Measurements from ENCODE around the gene POR.

Gene POR

DNA sequence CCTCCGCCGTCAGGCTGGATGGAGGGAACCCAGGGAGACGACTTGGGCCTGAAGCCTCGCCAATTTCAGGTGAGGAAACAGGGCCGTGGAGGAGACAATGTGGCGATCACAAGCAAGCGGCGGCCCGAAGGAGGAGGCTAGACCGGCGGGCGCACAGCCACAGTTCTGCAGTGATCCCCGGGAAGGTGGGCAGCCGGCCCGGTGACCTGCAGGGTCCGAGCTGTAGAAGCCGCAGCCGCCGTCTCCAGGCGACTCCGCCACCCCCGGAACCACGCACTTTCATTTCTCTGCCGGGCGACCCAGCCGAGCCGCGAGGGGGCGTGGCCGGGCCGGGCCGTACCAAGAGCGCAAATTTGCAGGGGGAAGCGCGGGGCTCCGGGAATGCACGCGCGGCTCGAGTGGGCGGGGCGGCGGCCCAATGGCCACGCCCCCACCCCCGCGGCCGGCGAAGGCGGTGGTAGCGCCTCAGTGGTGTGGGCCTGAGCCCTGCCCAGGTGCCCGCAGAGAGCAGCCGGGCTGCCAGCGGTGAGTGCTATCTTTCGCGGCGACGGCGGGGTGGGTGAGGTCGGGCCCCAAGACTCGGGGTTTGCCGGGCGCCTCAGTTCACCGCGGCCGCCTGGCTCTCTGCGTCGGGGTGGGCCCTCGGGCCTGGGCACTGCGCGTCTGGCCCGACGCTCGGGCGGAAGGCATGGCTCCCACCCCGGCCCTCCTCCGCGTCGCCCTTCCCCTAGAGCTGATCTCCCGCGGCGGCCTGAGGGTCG lies at the start of gene POR:
POR (plus strand) TSS at position 501 of the 761 bp plus-strand sequence. CDS start 38,847 bp downstream, outside the sequence.
- peak; percentile 56 for DNase-seq (ENCODE audit: low read depth)
- peak within 1 kb of the TSS; percentile 90 for H3K4me3 ChIP-seq (ENCODE audit: low read length)
- TF ChIP-seq, protein P1, sequence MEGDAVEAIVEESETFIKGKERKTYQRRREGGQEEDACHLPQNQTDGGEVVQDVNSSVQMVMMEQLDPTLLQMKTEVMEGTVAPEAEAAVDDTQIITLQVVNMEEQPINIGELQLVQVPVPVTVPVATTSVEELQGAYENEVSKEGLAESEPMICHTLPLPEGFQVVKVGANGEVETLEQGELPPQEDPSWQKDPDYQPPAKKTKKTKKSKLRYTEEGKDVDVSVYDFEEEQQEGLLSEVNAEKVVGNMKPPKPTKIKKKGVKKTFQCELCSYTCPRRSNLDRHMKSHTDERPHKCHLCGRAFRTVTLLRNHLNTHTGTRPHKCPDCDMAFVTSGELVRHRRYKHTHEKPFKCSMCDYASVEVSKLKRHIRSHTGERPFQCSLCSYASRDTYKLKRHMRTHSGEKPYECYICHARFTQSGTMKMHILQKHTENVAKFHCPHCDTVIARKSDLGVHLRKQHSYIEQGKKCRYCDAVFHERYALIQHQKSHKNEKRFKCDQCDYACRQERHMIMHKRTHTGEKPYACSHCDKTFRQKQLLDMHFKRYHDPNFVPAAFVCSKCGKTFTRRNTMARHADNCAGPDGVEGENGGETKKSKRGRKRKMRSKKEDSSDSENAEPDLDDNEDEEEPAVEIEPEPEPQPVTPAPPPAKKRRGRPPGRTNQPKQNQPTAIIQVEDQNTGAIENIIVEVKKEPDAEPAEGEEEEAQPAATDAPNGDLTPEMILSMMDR (conservative IDR thresholded peaks at IDR 0.05; ENCODE audit: low read depth, low read length), result no peak

DNA sequence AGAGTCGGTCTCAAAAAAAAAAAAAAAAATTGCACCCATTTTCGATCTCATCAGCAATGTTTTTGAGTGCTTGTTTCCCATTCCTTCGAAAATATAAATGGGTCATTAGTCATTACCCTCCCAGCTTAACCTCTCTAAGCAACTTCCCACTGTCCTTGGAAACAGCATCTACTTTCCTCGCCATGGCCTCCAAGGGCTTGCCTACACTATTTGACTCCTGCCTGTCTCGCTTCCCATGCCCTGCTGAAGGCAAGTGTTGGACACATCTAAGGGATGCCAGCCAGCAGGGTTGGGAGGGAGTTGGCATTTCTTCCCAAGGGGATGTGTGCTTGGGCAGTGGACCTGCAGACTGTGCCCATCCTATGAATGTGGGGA lies 48.9 kb upstream of the POR start:
- H3K4me3 ChIP-seq (ENCODE audit: low read length), result no peak overlapping the region
- TF ChIP-seq, protein P1 (conservative IDR thresholded peaks at IDR 0.05; ENCODE audit: low read depth, low read length), result no peak
- DNase-seq (ENCODE audit: low read depth), result no peak

DNA sequence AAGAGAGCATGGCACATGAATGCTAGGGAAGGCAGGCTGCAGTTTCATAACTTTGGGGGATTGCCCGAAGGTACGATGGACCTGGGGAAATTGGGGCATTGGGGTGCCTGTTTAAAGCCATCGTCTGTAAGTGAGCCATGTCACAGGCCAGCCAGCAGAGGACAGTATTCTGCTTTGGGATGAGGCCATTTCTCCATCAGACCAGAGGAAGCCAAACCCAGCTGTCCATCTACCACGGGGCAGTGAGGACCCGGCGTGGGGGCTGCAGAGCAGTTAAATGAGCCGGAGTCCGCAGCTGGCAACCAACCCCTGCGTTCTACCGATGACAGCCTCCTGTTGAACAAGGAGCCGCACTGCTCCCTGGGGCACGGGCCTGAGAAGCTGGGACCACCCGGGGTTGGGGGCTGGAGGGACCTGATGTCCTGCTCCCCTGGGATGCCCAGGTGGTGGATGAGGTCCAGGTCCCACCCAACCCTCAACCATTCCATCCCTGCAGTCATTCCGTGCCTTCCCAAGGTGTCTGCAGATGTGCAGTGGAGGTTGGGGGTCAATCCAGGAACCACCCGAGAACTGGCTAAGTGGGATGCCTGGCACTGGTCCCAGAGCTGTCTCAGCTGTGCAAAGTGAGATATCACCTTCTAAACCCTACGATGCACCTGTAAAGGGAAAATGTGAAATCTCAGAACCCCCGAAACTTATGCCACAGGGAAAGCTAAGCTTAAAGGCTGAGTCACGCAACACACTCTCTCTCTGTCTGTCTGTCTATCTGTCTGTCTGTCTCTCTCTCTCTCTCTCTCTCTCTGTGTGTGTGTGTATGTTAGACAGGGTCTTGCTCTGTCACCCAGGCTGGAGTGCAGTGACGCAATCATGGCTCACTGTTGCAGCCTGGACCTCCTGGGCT lies 48.2 kb upstream of the POR start:
- no peak for DNase-seq (ENCODE audit: low read depth)
- H3K4me3 ChIP-seq (ENCODE audit: low read length), result no peak overlapping the region
- TF ChIP-seq, protein P1 (conservative IDR thresholded peaks at IDR 0.05; ENCODE audit: low read depth, low read length), result peak; percentile 99

DNA sequence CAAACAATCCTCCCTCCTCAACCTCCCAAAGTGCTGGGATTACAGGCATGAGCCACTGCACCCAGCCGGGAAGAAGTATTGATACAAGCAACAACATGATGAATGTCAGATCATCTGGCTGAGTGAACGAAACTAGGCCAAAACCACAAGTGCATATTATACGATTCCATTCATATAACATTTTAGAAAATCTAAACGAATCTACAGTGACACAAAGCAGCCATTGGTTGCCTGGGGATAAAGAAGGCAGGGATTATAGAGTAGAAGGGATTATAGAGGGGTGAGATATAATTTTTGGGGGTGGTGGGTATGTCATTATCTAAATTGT lies 47.6 kb upstream of the POR start:
- TF ChIP-seq, protein P1 (conservative IDR thresholded peaks at IDR 0.05; ENCODE audit: low read depth, low read length), result no peak

DNA sequence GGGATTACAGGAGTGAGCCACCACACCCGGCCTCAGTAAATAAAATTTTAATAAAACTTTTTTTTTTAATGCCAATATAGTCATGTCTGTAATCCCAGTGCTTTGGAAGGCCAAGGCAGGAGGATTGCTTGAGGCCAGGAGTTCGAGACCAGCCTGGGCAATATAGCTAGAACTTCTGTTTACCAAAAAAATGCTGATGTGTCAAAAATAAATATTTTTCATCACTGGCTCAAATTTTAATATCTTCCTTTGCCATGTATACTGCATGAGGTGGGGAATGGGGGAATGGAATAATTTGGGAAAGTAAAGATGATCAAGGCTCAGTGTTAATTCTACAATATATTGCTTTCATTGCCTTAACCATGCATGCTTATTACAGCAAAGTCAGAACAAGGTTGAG lies 46.8 kb upstream of the POR start:
- no peak for DNase-seq (ENCODE audit: low read depth)
- no peak overlapping the region for H3K4me3 ChIP-seq (ENCODE audit: low read length)
- TF ChIP-seq, protein P1 (conservative IDR thresholded peaks at IDR 0.05; ENCODE audit: low read depth, low read length), result no peak

More for the DNA sequence above, 47.6 kb upstream of the POR start:
- no peak overlapping the region for H3K4me3 ChIP-seq (ENCODE audit: low read length)
- no peak for DNase-seq (ENCODE audit: low read depth)

DNA sequence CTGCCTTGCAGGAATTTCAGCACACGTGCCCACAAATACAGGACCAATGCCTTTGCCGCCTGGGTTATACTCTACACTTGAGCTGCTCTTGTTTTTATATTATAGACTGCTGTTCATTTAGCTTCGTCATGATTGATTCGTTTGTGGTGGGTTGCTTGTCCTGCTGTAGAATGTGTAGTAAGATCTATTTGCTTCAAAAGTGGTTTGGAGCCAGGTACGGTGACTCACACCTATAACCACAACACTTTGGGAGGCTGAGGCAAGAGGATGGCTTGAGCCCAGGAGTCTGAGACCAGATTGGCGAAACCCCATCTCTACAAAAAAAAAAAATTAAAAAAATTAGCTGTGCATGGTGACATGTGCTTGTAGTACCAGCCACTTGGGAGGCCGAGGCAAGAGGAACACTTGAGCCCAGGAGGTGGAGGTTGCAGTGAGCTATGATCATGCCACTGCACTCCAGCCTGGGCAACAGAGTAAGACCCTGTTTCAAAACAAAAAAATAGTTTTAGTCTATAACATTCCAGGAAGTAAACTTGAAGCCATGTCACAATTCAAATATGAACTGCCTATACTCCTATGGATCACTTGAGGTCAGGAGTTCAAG lies 45.1 kb upstream of the POR start:
- TF ChIP-seq, protein P1 (conservative IDR thresholded peaks at IDR 0.05; ENCODE audit: low read depth, low read length), result no peak
- DNase-seq (ENCODE audit: low read depth), result no peak
- no peak overlapping the region for H3K4me3 ChIP-seq (ENCODE audit: low read length)

Measured in retinal pigment epithelial cell (primary cell).